SKM-1 (cell line): Measurements from ENCODE around the gene CLSTN2.

Experiments
- DNase-seq: peaks from one replicate; lab custom pipeline; 2025; ENCODE audit not compliant: unreplicated experiment; lab: John Stamatoyannopoulos, UW

CLSTN2 gene

DNA sequence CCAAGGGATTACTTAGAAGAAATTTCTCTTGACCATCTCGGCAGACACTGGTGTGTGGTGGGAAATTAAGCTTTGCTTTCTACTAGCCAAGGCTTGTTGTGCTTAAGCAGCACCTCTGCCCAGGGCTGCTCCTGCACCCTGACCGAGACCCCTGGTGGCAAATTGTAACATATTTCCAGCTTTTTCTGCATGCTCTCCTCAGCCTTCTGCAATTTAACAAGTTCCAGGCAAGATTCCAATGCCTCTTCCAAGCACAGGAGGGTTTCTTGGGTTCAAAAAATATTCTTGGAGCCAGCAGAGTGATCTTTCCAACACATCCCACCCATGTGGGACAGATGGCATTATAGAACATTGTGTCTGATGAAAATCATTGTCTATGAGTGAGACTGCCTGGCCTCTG is 210.5 kb downstream of the CLSTN2 start:
- DNase-seq = no peak

DNA sequence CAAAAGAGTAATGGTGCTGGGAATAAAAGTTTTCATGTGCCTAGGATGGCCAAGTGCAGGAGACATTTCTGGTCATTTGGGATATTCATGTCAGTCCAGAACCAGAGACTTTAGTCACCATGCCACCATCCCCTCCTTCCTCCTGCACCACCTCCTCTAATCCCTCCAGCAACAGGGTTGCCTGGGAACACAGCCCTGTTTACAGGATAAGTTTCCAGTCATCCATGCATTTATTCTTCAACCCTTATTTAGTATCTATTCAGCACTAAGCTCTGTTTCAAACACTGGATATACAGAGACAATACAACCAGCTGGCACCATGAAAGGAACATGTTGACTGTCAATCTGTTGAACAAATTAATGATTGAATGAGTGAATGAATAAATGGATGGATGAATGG is 211.7 kb downstream of the CLSTN2 start:
- DNase-seq = no peak

DNA sequence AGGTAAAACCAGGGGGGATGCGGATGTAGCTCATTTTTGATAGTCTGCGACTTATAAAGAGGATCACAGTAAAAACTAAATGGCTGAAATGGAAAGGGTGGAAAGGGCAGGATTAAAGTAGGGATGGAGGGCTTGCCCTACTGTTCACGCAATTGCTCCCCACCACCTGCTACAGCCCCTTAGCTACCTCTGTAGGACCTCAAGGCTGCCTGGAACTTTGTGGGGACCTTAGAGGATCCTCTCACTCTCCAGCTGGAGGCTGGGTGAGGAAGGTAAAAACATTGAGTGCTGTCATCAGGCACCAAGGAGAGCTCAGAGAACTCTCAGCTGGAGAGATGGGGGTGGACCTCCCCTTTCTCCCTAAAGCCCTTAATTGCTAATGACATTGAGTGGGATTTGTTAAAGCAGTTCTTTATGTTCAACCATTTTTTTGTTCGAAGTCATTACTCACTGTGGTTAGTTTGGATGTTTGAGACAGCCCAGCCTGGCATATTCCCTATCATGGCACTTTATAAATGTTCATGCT is 213.0 kb downstream of the CLSTN2 start:
- no peak for DNase-seq

DNA sequence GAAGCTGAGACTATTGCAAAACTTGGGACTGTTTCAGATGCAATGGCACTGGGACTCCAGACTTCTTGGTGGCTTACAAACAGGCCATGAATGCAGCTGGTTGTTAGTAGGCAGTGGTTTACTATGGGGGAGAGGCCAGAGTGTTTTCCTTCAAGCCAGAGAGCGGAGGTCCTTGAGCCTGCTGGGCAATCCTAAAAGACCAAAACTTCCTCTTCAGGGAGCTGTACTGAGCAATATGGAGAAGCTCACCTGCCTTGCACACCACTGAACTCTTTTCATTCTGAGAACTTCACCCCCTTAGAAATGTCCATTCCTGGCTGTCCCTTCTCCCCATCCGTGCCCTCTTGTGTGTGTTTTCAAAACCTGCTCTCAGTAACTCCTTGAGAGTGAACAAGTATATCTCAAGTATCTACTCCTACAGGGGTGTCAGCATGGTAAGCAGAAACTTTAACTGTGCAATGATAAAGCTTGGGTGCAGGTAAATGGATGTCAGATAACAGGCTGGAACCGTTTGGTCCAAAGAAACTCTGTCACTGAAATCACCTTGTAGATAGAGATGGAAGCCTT is 213.9 kb downstream of the CLSTN2 start:
- DNase-seq = no peak

DNA sequence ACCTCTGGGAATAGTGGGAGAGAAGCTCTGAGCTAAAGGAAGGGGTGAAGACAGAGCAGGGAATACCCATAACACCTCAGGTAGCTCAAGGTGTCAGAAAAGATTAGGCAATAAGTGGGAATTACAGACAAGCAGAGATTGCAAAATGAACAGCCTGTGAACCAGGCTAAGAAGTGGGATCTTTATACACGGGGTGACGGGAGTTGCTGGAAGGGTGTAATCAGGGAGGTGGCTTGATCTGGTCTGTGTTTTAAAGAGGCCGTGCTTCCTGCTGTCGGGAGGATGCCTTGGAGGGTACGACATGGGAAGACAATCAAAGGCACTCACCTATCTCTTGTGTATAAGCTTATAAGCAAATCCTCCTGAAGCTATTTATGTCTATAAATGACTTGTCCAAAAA is 216.3 kb downstream of the CLSTN2 start:
- no peak for DNase-seq

DNA sequence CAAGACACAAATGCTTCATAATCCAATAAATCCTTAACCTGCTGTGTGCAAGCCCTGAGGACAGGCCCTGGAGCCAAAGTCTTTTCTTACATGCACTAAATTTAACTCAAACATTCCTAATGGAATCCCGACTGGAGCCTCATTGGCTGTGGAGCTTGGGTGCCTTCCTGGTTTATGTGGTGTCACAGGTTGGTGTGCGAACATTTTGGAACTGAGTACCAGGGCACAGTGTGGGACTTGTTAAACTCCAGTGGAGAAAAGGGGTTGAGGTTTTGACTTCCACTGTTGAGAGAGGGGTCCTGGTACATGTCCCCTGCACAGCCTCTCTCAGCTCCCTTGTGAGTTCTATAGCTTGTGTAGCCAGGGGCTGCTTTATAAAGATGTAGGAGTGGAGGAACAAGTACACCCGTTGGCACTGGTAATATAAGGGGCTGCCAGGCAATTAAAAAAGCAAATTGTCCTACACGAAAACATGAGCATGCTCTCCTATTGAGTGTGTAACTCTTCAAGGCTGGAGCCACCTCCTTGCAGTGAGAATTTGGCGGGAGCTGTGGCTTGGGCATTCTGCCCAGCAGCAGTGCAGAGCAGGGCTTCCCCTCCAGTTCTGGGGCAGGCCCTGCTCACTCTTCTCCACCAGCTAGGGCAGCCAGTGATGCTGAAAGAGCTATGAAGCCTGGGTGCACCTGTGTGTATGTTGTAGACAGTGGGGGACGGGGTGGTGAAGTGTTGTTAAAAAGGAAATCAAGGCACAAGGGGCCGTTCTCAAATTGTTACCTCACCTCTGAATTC is 218.1 kb downstream of the CLSTN2 start:
- no peak for DNase-seq

DNA sequence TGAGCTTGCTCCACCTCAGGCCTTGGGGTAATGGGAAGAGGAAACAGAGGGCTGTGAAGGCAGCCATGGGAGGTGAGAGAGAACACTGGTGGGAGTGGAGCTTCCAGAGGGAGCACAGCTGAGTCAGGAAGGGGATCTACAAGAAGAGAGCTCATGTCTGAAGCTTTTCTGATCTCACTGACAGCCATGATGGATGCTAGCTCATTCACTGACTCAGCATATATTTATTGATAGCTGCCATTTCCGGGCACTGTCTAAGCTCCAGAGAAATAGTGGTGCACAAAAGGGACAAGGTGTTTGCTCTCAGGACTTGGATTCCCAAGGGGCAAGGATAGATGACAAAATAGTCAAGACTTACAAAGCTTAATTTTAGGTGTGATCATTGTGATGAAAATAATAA is 218.8 kb downstream of the CLSTN2 start:
- no peak for DNase-seq

DNA sequence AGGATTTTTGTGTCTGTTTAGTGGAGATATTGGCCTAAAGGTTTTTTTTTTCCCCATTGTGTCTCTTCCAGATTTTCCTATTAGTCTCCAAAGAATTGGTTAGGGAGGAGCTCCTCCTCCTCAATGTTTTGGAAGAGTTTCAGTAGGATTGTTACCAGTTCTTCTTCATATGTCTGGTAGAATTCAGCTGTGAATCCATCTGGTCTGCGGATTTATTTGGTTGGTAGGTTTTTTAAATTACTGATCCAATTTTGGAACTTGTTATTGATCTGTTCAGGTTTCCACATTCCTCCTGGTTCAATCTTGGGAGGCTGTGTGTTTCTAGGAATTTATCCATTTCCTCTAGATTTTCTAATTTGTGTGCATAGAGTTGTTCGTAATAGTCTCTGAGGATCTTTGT is 222.2 kb downstream of the CLSTN2 start:
- DNase-seq = no peak

DNA sequence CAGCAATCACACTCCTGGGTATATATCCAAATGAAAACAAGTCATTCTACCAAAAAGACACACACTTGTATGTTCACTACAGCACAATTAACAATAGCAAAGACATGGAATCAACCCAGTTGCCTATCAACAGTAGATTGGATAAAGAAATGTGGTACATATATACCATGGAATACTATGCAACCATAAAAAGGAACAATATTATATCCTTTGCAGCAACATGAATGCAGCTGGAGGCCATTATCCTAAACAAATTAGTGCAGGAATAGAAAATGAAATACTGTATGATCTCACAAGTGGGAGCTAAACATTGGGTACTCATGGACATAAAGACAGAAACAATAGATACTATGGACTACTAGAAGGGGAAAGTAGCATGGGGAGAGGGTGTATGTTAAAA is 224.7 kb downstream of the CLSTN2 start:
- DNase-seq = no peak

DNA sequence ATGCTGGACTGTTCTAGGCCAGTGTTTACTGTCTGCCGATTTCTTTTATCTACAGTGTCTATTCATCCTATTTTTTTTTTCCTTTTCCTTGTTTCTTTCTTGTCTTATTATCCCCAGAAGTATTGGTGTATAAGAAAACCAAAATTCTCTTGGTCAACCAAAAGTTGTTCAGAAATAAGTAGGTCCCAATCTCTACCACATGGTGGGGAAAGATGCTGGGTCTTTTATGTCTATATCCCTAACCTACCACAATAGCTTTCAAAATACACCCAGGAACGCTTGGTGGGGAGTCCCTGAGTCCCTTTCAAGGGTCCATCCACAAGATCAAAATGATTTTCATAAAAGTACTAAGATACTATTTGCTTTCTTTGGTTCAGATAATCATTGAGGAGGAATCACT is 225.6 kb downstream of the CLSTN2 start:
- DNase-seq = no peak

DNA sequence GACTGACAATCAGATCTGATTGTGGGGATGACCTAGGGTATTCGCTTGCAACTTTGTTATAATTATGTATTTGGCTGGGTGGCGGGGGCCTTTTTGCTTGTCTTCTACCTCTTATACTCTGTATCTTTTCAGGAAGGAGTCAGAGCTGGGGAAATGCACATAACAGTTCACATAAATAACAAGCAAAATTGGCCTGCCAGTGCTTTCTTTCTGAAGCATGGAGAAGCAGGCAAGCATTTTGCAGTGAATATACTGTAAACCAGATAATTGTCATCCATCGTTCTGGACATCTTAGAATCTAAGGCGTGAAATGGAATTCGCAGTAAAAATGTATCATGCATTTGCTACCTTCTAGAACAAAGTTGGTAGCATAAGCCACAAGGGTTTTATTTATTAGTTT is 227.6 kb downstream of the CLSTN2 start:
- no peak for DNase-seq

DNA sequence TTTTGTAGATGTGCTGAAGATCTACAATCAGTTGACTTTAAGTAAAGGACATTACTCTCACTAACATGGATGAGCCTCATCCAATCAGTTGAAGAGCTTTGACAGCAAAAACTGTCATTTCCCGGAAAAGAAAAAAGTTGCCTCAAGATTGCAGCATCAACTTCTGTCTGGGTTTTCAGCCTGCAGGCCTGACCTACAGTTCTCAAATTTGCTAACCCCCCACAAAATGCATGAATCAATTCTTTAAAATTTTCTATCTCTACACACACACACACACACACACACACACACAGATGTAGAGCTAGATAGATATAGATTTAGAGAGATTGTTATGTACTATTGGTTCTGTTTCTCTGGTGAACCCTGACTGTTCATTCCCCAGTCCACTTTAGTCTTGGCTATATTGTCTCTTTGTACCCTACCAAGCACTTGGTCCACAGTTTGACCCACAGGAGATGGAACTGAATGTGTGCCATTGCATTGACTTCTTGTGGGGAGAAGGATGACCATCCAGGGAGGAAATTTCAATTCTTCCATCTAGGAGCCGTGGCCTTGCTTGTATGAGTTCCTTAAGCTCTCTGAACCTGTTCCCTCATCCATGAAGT is 228.3 kb downstream of the CLSTN2 start:
- no peak for DNase-seq

DNA sequence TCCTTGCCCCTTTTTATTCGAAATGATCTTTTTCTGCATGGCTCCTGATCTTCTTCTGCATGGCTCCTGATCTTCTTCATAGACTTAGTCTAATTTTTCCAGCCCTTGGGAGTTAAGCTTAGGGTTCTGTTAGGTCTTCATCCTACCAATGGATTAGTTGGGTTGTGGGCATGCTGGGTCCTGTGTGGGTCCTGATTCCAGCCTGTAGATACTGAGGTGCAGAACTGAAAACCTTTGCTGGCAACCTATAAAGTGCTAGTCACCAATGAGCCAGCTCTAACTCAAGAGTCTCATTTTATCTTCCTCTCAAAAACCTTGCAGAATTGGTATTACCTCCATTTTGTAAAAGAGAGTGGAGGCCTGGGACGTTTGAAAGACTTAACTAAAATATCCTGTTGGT is 229.2 kb downstream of the CLSTN2 start:
- DNase-seq = no peak

DNA sequence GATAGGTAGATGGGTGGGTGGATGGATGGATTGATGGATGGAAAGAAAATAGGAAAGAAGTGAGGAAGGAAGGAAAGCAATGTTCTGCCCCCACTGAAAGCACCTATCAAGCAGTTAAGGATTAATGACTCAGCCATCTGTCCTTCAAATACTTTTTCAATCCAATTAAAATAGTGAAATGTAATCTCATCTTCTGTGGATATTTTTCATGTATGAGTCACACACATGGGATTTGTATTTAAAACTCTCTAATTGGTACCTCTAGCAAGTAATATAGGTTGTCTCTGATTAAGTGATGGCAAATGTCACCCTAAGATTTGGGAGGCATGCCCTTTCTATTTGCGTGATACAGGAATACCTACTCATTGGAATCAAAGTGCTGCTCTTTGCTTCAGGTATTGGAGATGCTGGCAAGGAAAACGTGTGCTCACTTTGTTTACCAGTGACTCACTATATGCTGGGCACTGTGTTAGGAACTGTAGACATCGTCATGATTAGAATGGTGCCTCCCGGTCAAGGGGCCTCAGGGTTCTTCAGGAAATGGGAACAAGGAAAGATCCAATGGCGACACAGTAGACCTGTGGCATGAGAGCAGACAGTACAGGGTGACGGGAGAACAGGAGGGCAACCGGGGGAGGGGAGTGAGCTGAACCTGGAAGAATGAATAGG is 230.1 kb downstream of the CLSTN2 start:
- no peak for DNase-seq

DNA sequence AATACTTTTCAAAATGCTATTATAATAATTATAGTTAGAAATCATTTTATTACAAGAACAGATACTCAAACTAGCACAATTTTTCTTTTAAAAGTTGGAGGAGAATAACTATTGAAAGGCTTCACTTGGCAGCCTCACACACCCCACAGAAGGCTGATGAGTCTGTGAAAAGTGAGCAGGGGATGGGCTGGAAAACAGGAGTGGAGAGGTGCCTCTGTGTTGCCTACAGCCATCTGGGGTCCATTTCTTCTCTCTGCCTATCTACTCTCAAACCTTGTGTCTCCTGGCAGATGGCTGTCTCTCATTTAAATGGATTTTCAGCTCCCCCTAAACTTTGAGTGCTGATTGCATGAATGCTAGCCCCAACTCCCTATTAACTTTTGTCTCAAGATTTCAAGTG is 230.8 kb downstream of the CLSTN2 start:
- no peak for DNase-seq

DNA sequence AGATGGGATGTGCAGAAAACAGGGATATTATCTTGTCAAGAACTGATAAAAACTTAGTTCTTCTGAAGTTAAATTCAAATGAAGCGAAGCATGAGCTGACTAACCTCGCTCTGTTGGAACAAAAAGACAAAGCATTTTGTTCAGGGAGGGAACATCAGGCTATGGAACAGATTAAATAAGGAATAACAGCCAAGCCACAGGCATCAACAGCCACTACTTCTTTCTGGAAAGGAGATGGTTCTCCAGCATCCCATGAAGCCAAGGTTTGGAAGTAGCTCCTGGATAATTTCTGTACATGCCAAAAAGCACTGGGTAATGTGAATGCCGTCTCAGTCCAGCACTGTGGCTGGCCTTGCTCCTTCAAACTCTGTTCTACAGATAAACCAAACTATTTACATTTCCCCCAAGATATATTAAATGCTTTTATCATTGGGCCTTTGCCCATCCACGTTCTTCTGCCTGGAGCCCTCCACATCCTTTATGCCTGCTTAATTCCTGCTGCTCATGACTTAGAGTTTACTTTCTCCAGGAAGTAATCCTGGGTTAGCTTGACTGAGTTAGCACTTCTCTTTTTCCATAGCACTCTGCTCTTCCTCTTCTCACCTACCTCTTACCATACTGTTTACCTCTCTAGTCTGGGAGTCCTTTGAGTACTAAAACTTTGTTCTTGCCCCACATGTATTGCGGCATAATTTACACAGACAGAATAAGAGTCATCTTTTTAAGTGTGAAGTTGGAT is 232.0 kb downstream of the CLSTN2 start:
- DNase-seq = no peak

DNA sequence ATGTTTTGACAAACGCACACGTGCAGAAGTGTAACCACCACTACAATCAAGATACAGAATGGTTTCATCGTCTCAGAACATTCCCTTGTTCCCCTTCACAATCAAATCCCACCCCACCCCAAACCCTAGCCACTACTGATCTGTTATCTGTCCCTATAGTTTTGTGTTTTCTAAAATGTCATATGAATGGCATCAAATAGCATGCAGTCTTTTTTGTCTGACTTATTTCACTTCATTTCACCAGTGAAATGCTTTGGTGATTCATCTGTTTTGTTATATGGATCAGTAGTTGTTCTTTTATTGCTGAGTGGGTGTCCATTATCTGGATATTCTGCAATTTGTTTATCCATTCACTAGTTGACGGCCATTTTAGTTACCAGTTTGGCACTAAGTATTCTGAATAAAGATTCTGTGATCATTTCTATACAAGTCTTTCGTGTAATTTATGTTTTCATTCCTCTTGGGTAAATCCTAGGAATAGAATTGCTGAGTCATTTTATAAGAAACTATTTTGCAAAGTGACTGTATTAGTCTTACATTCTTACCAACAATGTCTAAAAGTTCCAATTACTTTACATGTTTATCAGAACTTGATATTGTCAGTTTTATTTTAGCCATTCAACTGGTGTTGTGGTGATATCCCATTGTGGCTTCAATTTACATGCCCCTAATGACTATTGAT is 232.8 kb downstream of the CLSTN2 start:
- DNase-seq = no peak

DNA sequence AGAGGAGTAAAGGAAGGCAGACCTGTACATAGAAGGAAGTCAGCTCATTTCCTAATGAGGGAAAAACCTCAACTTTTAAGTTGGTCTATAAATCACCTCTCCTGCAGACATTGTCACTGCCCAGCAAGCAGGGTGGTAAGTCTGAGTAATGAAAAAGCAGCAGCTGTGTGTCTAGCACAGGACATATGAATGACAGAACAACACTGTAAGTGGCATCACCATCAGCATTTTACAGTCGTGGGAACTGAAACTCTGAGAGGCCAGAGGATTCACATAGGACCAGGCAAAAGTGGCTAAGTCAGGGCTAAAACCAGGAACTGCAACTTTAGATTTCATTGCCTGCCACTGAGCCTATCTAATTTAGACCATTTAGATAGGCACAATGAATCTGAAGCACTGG is 235.6 kb downstream of the CLSTN2 start:
- no peak for DNase-seq

DNA sequence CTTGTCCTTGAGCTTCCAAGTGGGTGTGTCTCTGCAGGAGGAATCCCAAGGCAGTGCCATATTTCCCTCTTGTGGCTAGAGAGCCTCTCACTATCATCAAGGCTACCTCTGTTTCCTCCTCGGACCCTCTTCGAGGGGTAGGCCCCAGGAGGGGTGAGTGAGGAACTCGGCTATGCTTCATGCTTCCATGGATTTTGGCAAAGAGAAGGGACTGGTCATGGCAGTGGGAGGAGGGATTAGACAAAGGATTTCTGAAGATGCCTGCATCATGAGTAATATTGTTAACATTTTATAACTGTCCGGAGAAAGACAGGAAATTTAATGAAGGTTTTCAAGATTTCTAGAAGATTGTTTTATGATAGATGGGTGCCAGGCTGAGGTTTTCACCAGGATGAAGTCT is 241.5 kb downstream of the CLSTN2 start:
- DNase-seq = no peak

DNA sequence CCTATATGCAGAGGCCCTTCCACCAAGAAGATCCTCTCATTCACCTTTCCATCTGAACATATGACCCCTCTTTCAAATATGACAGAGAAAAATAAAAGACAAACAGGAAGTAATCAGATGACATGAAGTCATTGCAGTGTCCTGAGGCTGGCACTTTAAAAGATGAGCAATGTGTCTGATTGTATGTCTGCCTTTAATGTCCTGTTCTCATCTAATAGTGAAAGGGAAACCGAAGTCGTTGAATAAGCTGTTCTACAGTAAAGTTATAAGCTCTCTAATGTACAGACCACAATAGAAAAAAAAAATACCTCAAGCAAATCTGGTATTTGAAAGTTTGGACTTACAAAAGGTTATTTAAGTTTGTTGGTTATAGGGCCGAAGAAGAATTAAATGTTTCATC is 243.0 kb downstream of the CLSTN2 start:
- no peak for DNase-seq

DNA sequence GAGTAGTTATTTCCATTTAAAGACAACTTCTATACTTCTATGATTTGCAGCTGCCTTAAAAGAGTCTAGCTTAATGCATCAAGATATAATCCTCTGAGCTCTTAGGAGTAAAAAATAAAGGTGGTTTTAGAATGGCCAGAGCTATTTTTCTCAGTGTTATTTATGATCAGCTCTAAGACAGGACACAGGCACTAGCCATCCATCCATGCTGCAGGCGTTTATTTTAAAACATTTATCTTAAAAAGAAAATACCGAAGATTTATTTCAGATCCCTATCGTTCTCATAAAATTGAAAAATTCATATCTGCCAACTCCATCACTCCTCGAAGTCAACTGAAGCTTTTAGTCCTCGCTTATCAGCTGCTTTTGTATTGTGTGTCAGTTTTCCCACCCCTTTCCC is 243.5 kb downstream of the CLSTN2 start:
- no peak for DNase-seq
